GM18505 (cell line): ENCODE measurements around the gene ARHGAP26.

Source experiments
- ATAC-seq: cut with Tn5 transposase; IDR thresholded peaks from one replicate; pipeline ENCODE4 v1.9.1; 2021; ENCODE audit not compliant: unreplicated experiment
- POLR2A ChIP-seq: IDR thresholded peaks from 4 replicates; pipeline ENCODE4 v1.6.1; 2011; ENCODE audit warnings: borderline replicate concordance; ENCODE audit not compliant: insufficient read depth, insufficient read length; ENCODE audit errors: extremely low read depth

Gene ARHGAP26

DNA sequence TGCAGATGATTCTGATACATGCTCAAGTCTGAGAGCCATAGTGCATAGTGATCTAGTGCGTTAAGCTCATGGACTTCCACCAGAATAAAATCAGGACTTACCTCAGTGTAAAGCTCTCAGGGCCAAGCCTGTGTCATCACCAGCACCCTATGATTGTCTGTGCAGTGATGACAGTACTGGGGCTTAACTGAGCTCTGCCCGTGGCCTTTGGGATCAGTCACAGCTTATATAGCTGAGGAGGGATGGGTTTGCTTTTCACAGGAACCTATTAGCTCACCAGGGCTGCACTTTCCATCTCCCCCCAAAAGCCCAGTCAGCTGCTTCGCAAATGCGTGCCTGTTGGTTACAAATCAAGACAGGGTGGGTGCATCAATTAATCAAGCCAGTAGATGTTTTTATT lies 386.4 kb downstream of the ARHGAP26 start:
- no peak for ATAC-seq
- TF ChIP-seq POLR2A = no peak

- TF ChIP-seq POLR2A = no peak
- no peak for ATAC-seq
Measured at GRCh38 chr5:143159031-143159430, 388.9 kb downstream of the ARHGAP26 start.

DNA sequence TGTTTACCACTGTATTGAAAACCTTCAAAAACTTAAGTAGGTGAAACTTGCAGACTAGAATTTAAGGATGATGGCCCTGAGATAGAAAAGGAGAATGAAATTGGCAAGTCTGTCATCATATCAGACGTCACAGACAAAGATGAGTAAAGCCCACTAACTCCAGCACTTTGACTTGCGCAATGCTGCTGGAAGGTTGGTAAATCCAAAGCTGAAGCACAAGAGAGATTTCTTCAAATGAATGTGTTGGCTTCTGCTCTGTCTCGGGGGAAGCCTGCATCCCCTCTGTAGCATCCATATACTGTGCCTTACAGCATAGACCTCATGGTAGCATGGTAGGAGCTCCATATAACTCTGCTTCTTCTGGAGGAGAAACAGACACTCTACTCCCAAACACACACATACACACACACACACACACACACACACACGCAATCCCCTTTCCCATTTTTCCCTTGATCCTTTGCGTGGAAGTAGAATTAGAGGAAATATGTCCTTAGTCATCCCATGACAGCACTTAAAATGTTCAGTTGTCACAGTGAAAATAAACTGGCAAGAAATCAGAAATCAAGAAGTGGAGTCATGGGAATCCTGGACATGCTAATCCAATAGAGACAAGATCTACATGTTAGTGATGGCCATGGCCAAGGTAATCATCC lies 391.8 kb downstream of the ARHGAP26 start:
- TF ChIP-seq POLR2A = no peak
- ATAC-seq = no peak

GRCh38 chr5:143162810-143163209 lies 392.6 kb downstream of the ARHGAP26 start:
- TF ChIP-seq POLR2A = no peak
- ATAC-seq = no peak

DNA sequence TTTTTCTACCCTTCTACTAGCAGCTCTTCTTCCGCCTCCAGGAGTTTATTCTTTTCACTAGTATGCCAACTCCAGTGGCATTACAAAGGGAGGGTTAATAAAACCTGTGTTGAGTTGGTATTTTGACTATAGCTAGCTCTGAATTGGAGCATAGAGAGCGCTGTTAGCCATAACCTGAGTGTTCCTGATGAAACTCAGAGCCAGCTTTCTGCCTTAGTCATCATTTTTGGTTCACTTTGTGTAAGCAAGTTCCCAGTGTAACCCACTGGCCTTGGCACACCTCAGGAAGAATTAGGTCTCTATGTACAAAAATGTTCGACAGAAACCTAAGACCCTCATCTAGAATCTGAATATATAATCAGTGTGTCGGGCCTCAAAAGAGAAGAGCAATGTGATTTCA lies 394.4 kb downstream of the ARHGAP26 start:
- no peak for TF ChIP-seq POLR2A
- no peak for ATAC-seq

DNA sequence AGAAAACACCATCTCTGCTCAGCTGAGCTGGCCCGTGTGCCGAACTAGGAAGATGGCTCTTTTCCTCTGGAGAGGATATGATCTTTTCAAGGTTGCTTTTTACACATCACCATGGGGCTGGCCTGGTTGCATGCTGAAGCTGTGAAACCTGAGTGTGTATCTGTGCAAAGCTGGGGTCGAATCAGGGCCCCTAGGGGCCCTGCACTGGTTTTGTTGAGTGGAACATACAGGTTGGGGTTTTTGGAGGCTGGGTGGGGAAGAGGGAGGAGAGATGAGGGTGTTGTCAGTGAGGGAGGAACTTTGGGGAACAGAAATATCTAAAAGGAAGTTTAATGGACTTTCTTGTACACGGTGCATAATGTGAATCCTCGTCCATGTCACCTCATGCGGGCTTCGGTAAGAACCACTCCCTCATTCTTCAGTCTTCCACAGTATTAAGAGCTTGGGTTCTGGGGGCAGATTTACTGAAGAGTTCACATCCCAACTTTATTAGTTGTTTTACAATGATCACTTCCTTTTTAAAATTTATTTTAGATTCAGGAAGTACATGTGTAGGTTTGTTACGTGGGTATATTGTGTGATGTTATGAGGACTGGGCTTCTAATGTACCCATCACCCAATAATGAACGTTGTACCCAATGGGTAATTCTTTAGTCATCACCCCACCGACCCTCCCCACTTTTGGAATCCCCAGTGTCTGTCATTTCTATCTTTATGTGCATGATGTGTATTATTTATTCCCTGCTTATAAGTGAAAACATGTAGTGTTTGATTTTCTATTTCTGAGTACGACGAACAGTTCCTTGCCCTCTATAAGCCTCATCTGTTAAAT lies 395.1 kb downstream of the ARHGAP26 start:
- no peak for TF ChIP-seq POLR2A
- no peak for ATAC-seq

DNA sequence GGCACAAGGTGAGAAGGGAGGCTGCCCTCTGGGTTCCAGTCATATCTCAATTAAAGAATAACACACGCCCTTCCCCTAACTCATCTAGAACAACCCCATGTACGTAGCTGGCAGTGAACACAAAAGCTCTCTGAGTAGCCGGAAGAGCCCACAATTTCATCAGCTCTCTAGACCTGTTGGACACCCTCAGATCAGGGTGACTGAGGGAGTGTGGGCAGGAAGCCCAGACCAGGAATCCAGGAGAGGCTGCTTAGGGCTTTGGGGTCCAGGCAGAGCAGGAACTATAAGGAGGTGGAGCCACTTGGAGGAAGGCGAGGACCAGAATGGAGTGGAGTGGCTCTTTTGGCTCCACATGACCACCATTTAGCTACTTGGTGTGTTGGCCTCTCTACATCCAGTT lies 395.9 kb downstream of the ARHGAP26 start:
- no peak for ATAC-seq
- no peak for TF ChIP-seq POLR2A

GRCh38 chr5:143166661-143167420 lies 396.7 kb downstream of the ARHGAP26 start:
- no peak for TF ChIP-seq POLR2A
- ATAC-seq = peak; percentile 48

DNA sequence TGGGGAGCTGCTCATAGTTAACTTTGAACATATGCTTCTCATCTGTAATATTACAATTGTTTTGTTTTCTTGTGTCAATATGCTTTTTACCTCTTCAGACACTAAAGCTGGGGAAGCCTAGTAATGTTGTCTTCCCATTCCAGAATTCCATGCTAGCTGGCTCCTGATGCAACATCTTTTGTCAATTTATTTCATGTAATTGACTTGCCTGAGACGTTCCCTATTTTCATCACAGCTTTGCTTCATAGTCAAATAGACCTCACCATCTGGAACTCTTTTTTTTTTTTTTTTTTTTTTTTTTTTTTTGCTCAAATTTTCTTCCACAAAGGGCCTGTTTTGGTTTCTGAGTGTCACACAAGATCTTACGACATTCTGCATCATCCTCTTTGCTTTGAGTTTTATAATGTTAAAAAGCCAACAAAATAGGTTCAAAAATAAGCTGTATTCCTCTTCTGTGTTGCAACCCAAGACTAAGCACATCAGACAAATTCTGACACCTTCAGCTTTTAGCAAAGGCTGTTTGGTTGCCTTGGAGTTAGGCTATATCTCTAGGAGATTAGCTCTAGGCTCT lies 398.1 kb downstream of the ARHGAP26 start:
- TF ChIP-seq POLR2A = no peak
- ATAC-seq = no peak

DNA sequence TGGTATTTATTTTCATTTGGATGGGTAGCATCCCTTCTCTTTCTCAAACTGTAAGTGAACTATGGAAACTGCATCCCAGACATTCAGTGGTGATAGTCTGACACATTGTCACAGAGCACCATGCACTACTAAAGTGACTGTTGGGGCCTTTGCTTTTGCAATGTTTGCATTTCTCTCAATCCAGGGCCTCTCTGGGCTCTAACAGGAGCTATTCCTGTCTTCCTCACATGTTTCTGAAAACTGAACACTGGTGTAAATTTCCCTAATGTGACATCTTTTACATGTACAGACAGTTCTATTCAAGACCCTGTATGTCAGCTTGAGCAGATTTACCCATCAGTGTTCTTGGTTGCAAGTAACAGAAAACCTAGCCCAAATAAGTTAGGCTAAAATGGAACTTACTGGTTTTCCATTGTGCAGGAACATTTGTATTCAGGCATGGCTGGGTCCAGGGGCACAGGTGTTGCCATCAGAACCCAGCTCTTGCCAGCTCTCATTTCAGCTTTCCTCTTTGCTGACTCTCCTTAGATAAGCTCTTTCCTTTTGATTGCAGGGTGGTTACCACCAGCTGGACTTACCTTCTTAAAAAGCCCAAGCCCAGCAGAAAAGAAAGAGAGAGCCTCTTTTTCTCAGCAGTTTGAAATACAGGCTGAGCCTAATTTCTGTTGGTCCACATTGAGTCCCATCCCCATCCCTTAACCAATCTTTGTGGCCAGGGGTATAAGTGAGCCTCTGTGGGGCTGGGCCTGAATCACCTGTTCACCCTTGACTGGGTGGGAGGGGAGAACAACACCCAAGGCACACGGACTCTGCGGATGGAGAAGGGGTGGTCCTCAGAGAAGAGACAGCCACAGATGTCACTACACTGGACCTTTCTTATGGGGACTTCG lies 399.0 kb downstream of the ARHGAP26 start:
- ATAC-seq = no peak
- no peak for TF ChIP-seq POLR2A

- TF ChIP-seq POLR2A = no peak
- no peak for ATAC-seq
Measured at GRCh38 chr5:143170104-143170503, 399.9 kb downstream of the ARHGAP26 start.

- ATAC-seq = no peak
- TF ChIP-seq POLR2A = no peak
Measured at GRCh38 chr5:143170977-143171376, 400.8 kb downstream of the ARHGAP26 start.

DNA sequence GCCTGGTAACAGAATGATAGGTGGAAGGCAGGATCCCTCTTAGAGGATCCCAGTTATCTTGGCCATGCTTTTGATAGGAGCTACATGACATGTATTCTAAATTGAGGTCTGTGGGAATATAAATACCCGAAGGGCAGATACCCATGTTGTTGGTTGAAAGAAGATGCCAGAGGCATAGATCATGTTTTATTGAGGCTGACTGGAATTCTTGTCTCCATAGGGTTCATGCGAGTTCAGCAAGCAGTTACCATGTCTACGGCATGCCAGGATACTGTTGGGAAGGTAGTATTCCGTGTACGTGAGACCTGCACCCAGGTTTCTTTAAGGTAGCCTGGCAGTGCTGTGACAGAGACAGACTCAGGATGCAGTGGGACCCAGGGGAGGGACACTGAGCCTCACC lies 402.6 kb downstream of the ARHGAP26 start:
- no peak for ATAC-seq
- no peak for TF ChIP-seq POLR2A

- no peak for ATAC-seq
- TF ChIP-seq POLR2A = no peak
Measured at GRCh38 chr5:143173139-143173889, 403.1 kb downstream of the ARHGAP26 start.
